B cell (primary cell): ENCODE data around the gene RBM22. TPM values are rescaled to one million over a fixed set of nuclear protein-coding genes. Genes with fewer than 3 reads are reported as not detected.

Source experiments
- ATAC-seq: fragments of 200-7000 bp; cut with Tn5 transposase; one replicate; pipeline ENCODE4 v1.10.0; 2021; ENCODE audit warnings: low read depth, mild to moderate bottlenecking, moderate number of reproducible peaks, moderate library complexity
- CTCF ChIA-PET: fragments of 350-600 bp; sonication (Branson Sonifier 250); formaldehyde crosslinking; loops from one replicate; lab custom pipeline; 2021; ENCODE audit warnings: antibody characterized with exemption, inconsistent platforms; lab: Charles Lee
- POLR2A ChIA-PET: fragments of 350-600 bp; sonication (Branson Sonifier 250); formaldehyde crosslinking; loops from one replicate; lab custom pipeline; 2021; ENCODE audit warnings: antibody characterized with exemption; lab: Charles Lee
- DNase-seq: peaks from one replicate; pipeline ENCODE4 v3.0.0; 2013
- H2AFZ ChIP-seq: 2 replicates; pipeline ENCODE4 v1.6.1; 2012; ENCODE audit warnings: mild to moderate bottlenecking, low read depth, low read length; ENCODE audit not compliant: insufficient read depth, poor library complexity, severe bottlenecking
- H3K27ac ChIP-seq, 2 donors: 1 replicate in 1 of 2; 2 replicates in 1 of 2; pipeline ENCODE4 v1.5.1; 2012 to 2013; ENCODE audit warnings: low read length in 2 of 2, mild to moderate bottlenecking in 2 of 2, moderate library complexity in 1 of 2
- H3K27me3 ChIP-seq, 4 experiments: fragments of 200-600 bp in 1 of 4; sonication (generic) in 1 of 4; replicated peaks in 1 of 4; 1 replicate in 2 of 4; 2 replicates in 2 of 4; pipeline versions ENCODE4 v1.6.1 to v1.7.0; 2013 to 2016; ENCODE audit warnings: low read length in 3 of 4, mild to moderate bottlenecking in 2 of 4, mixed read lengths in 1 of 4, moderate library complexity in 1 of 4; ENCODE audit not compliant: insufficient read depth in 4 of 4, control insufficient read depth in 3 of 4; ENCODE audit errors: control extremely low read depth in 1 of 4
- H3K36me3 ChIP-seq, 2 experiments: replicated peaks in 1 of 2; 1 replicate in 1 of 2; 2 replicates in 1 of 2; pipeline versions ENCODE4 v1.6.1 to v1.7.1; 2013; ENCODE audit warnings: low read length in 1 of 2; ENCODE audit not compliant: insufficient read depth in 2 of 2, control insufficient read depth in 1 of 2; ENCODE audit errors: control extremely low read depth in 1 of 2, extremely low read depth in 1 of 2
- H3K4me1 ChIP-seq, 2 donors: fragments of 200-600 bp in 1 of 2; sonication (generic) in 1 of 2; 1 replicate in 1 of 2; 2 replicates in 1 of 2; pipeline versions ENCODE4 v1.5.1 to v1.6.1; 2013 to 2017; ENCODE audit warnings: low read length in 2 of 2; ENCODE audit not compliant: control insufficient read depth in 2 of 2, insufficient read depth in 2 of 2
- H3K4me2 ChIP-seq: replicated peaks from 2 replicates; pipeline ENCODE3; 2012; ENCODE audit warnings: mild to moderate bottlenecking, low read depth, low read length; ENCODE audit not compliant: poor library complexity, severe bottlenecking
- H3K4me3 ChIP-seq, 5 experiments: fragments of 200-600 bp in 1 of 5; sonication (generic) in 1 of 5; 1 replicate in 3 of 5; 2 replicates in 2 of 5; pipeline versions ENCODE4 v1.5.1 to v1.7.0; 2011 to 2016; ENCODE audit warnings: low read length in 4 of 5, mild to moderate bottlenecking in 4 of 5, low read depth in 2 of 5, control low read depth in 1 of 5, moderate library complexity in 1 of 5; ENCODE audit not compliant: insufficient read depth in 1 of 5; ENCODE audit errors: control extremely low read depth in 1 of 5, extremely low read depth in 1 of 5
- H3K79me2 ChIP-seq: fragments of 200-600 bp; sonication (generic); one replicate; pipeline ENCODE4 v1.6.0; 2016; ENCODE audit warnings: low read length; ENCODE audit not compliant: control insufficient read depth, insufficient read depth
- H3K9ac ChIP-seq: fragments of 200-600 bp; sonication (generic); 2 replicates; pipeline ENCODE4 v1.6.1; 2017; ENCODE audit warnings: mild to moderate bottlenecking, low read length, moderate library complexity
- H3K9me3 ChIP-seq, 3 donors: one replicate each; pipeline versions ENCODE4 v1.6.1 to v1.7.1; 2013; ENCODE audit warnings: low read length in 2 of 3; ENCODE audit not compliant: control insufficient read depth in 2 of 3, insufficient read depth in 1 of 3; ENCODE audit errors: control extremely low read depth in 1 of 3
- H4K20me1 ChIP-seq: 2 replicates; pipeline ENCODE4 v1.6.0; 2012; ENCODE audit warnings: mild to moderate bottlenecking, low read length; ENCODE audit not compliant: insufficient read depth, control insufficient read depth, poor library complexity, severe bottlenecking
- H3K27ac Mint-ChIP-seq: one replicate; pipeline ENCODE4 v1.8.0; 2021; ENCODE audit warnings: mixed read lengths
- H3K27me3 Mint-ChIP-seq: one replicate; pipeline ENCODE4 v1.8.0; 2021; ENCODE audit warnings: mixed read lengths
- H3K4me1 Mint-ChIP-seq: one replicate; pipeline ENCODE4 v1.8.0; 2021; ENCODE audit warnings: mixed read lengths
- H3K4me3 Mint-ChIP-seq: one replicate; pipeline ENCODE4 v1.8.0; 2021; ENCODE audit warnings: mixed read lengths
- H3K9me3 Mint-ChIP-seq: one replicate; pipeline ENCODE4 v1.8.0; 2022; ENCODE audit warnings: mixed read lengths; ENCODE audit not compliant: insufficient read depth
- CTCF ChIP-seq: fragments of 200-600 bp; IDR thresholded peaks from one replicate; pipeline ENCODE4 v1.8.0; 2022; ENCODE audit warnings: antibody characterized with exemption, mild to moderate bottlenecking
- EZH2 ChIP-seq: IDR thresholded peaks from 2 replicates; pipeline ENCODE4 v1.6.1; 2012; ENCODE audit warnings: borderline replicate concordance, low read depth, mild to moderate bottlenecking, moderate library complexity, low read length; ENCODE audit not compliant: insufficient read depth, poor library complexity, severe bottlenecking
- WGBS: methylation state at CpG from one replicate; pipeline ENCODE4 v1.1.5; 2013; ENCODE audit warnings: missing lambda C conversion rate; ENCODE audit not compliant: insufficient coverage; 5-methylcytosine and 5-hydroxymethylcytosine counted together
- intact Hi-C: fragments of 100-400 bp; cut with micrococcal nuclease; formaldehyde crosslinking; loops from one replicate; pipeline ENCODE4 v1.10.0; 2022
- polyA plus RNA-seq: library from polyadenylated mRNA; depleted of rRNA; stranded (reverse); fragments of >200 nt; gene quantifications from 2 replicates; pipeline ENCODE4 v1.2.3, GENCODE V29; 2012
- total RNA-seq, 2 donors: library from RNA; stranded (reverse); fragments of 120-200 nt in 1 of 2; gene quantifications; 1 replicate in 1 of 2; 2 replicates in 1 of 2; pipeline versions ENCODE4 v1.2.3 to v1.2.4, GENCODE V29; 2013 to 2022

Gene RBM22
- total and polyA plus RNA-seq, 2 donors (not counting 1 experiment from before 2014, with no cell fraction given), result 70.6 to 89.4 TPM

- DNase-seq, result peak; percentile 42
- Histone ChIP-seq H3K9me3 (peaks cover 0 to 11% (median 2%) of the 10 kb centered on the region in 3 donors), H3K36me3 (peaks cover 5 to 51% of the 10 kb centered on the region in 2 experiments), H3K4me2 (peak overlapping the region; percentile 3), H3K27ac (no peak overlapping the region), H3K4me3 (peak overlapping the region in 2 of 5 experiments; percentile 2 to 18), H3K27me3 (no peaks in the 10 kb centered on the region), H3K9ac (peak overlapping the region; percentile 20), H2AFZ (peak overlapping the region; percentile 20), H3K79me2 (peaks cover 41% of the 10 kb centered on the region), H4K20me1 (peaks cover 27% of the 10 kb centered on the region), H3K4me1 (peaks cover 6 to 8% of the 10 kb centered on the region in 2 donors)
- ChIA-PET CTCF (interaction anchor here (1.5 kb wide), 1 partner anchor 34 kb away, joined by 3 read pairs; the partner anchor contains the start of gene RBM22), POLR2A (no interaction called here)
- no peaks in the 10 kb centered on the region for H3K27me3 Mint-ChIP-seq
- ATAC-seq, result no peak
- TF ChIP-seq EZH2, result no peak
- no peak for TF ChIP-seq CTCF
- peak overlapping the region; percentile 66 for H3K27ac Mint-ChIP-seq
- intact Hi-C loops, result no loop called here
- H3K4me3 Mint-ChIP-seq, result peak overlapping the region; percentile 51
- peaks cover 11% of the 10 kb centered on the region for H3K9me3 Mint-ChIP-seq
- H3K4me1 Mint-ChIP-seq, result peaks cover 34% of the 10 kb centered on the region
- WGBS, result 77% methylated on average over 7 of the region's 7 CpGs
Measured at GRCh38 chr5:150734579-150735384, 33.9 kb upstream of the RBM22 start.

GRCh38 chr5:150731669-150732242, 30.9 kb upstream of the RBM22 start:
- intact Hi-C loops, result no loop called here
- Mint-ChIP-seq H3K4me3 (no peak overlapping the region), H3K27ac (no peak overlapping the region), H3K4me1 (peaks cover 16% of the 10 kb centered on the region), H3K9me3 (peaks cover 4% of the 10 kb centered on the region), H3K27me3 (no peaks in the 10 kb centered on the region)
- POLR2A ChIA-PET, result no interaction called here
- peaks cover 13% of the 10 kb centered on the region for H3K79me2 ChIP-seq
- no peak overlapping the region for H2AFZ ChIP-seq
- no peak overlapping the region for H3K4me2 ChIP-seq
- no peak overlapping the region for H3K4me3 ChIP-seq
- DNase-seq, result no peak
- H3K27me3 ChIP-seq, result no peaks in the 10 kb centered on the region
- no peak for TF ChIP-seq CTCF
- no peak for TF ChIP-seq EZH2
- H3K9me3 ChIP-seq, result peaks cover 0 to 11% (median 2%) of the 10 kb centered on the region in 3 donors
- WGBS, result 100% methylated on average over 3 of the region's 6 CpGs
- CTCF ChIA-PET, result no interaction called here
- H3K27ac ChIP-seq, result no peak overlapping the region
- no peak overlapping the region for H3K9ac ChIP-seq
- H3K4me1 ChIP-seq, result peaks cover 6 to 8% of the 10 kb centered on the region in 2 donors
- H3K36me3 ChIP-seq, result peaks cover 11 to 65% of the 10 kb centered on the region in 2 experiments
- peaks cover 11% of the 10 kb centered on the region for H4K20me1 ChIP-seq
- no peak for ATAC-seq
